Measurements from ENCODE around the gene SETD2. TPM values are rescaled to one million over a fixed set of nuclear protein-coding genes. Genes with fewer than 3 reads are reported as not detected.

Gene SETD2
- total and polyA plus RNA-seq, 2 donors (not counting 1 experiment from before 2014, with no cell fraction given): 22.5 to 35.3 TPM

- H3K9ac ChIP-seq (ENCODE audit: insufficient read depth, low read length): no peak overlapping the region
- TF ChIP-seq CTCF (conservative IDR thresholded peaks at IDR 0.05 in 1 of 2, IDR thresholded peaks at IDR 0.05 in 1 of 2; ENCODE audit: low read depth in 1 of 2, low read length in 2 of 2) (no peak), EZH2 (IDR thresholded peaks at IDR 0.05; ENCODE audit: low read length, missing control alignments) (no peak)
- H3K27me3 ChIP-seq (ENCODE audit: control insufficient read depth, insufficient read depth, low read length): no peaks in the 10 kb centered on the region
- no peak for DNase-seq (ENCODE audit: low read depth in 2 of 2)
- H3K9me3 ChIP-seq (ENCODE audit: control insufficient read depth, insufficient read depth, low read depth, low read length): no peaks in the 10 kb centered on the region
- no peak overlapping the region for H3K4me2 ChIP-seq (ENCODE audit: extremely low read depth, insufficient read depth, low read length)
- no peaks in the 10 kb centered on the region for H3K4me1 ChIP-seq (ENCODE audit: control insufficient read depth, extremely low read depth, insufficient read depth, low read length)
- H3K27ac ChIP-seq (ENCODE audit: insufficient read depth, low read length): no peak overlapping the region
- no peaks in the 10 kb centered on the region for H3K79me2 ChIP-seq (ENCODE audit: control insufficient read depth, insufficient read depth, low read length)
- no peak overlapping the region for H3K4me3 ChIP-seq (replicated peaks in 1 of 4; ENCODE audit: control extremely low read depth in 1 of 4, insufficient read depth in 1 of 4, low read depth in 3 of 4, low read length in 4 of 4)
- H2AFZ ChIP-seq (ENCODE audit: low read length): no peak overlapping the region
- no peaks in the 10 kb centered on the region for H4K20me1 ChIP-seq (ENCODE audit: control insufficient read depth, extremely low read depth, insufficient read depth, low read length)
- H3K36me3 ChIP-seq (ENCODE audit: control insufficient read depth, insufficient read depth, low read length): no peaks in the 10 kb centered on the region
Measured at GRCh38 chr3:46997453-46998091, 166.3 kb downstream of the SETD2 start.

GRCh38 chr3:46996689-46997452 lies 167.0 kb downstream of the SETD2 start:
- Histone ChIP-seq H3K4me2 (ENCODE audit: extremely low read depth, insufficient read depth, low read length) (no peak overlapping the region), H3K9ac (ENCODE audit: insufficient read depth, low read length) (no peak overlapping the region), H3K4me1 (ENCODE audit: control insufficient read depth, extremely low read depth, insufficient read depth, low read length) (no peaks in the 10 kb centered on the region), H3K79me2 (ENCODE audit: control insufficient read depth, insufficient read depth, low read length) (no peaks in the 10 kb centered on the region), H3K27ac (ENCODE audit: insufficient read depth, low read length) (no peak overlapping the region), H3K9me3 (ENCODE audit: control insufficient read depth, insufficient read depth, low read depth, low read length) (no peaks in the 10 kb centered on the region), H2AFZ (ENCODE audit: low read length) (no peak overlapping the region), H3K4me3 (replicated peaks in 1 of 4; ENCODE audit: control extremely low read depth in 1 of 4, insufficient read depth in 1 of 4, low read depth in 3 of 4, low read length in 4 of 4) (no peak overlapping the region), H4K20me1 (ENCODE audit: control insufficient read depth, extremely low read depth, insufficient read depth, low read length) (no peaks in the 10 kb centered on the region), H3K36me3 (ENCODE audit: control insufficient read depth, insufficient read depth, low read length) (no peaks in the 10 kb centered on the region), H3K27me3 (ENCODE audit: control insufficient read depth, insufficient read depth, low read length) (no peaks in the 10 kb centered on the region)
- TF ChIP-seq CTCF (conservative IDR thresholded peaks at IDR 0.05 in 1 of 2, IDR thresholded peaks at IDR 0.05 in 1 of 2; ENCODE audit: low read depth in 1 of 2, low read length in 2 of 2) (no peak), EZH2 (IDR thresholded peaks at IDR 0.05; ENCODE audit: low read length, missing control alignments) (no peak)
- DNase-seq (ENCODE audit: low read depth in 2 of 2): no peak

GRCh38 chr3:46995901-46996562 lies 167.9 kb downstream of the SETD2 start:
- H4K20me1 ChIP-seq (ENCODE audit: control insufficient read depth, extremely low read depth, insufficient read depth, low read length): no peaks in the 10 kb centered on the region
- no peak for DNase-seq (ENCODE audit: low read depth in 2 of 2)
- no peaks in the 10 kb centered on the region for H3K36me3 ChIP-seq (ENCODE audit: control insufficient read depth, insufficient read depth, low read length)
- no peak overlapping the region for H2AFZ ChIP-seq (ENCODE audit: low read length)
- no peaks in the 10 kb centered on the region for H3K79me2 ChIP-seq (ENCODE audit: control insufficient read depth, insufficient read depth, low read length)
- no peak overlapping the region for H3K27ac ChIP-seq (ENCODE audit: insufficient read depth, low read length)
- H3K9ac ChIP-seq (ENCODE audit: insufficient read depth, low read length): no peak overlapping the region
- no peaks in the 10 kb centered on the region for H3K27me3 ChIP-seq (ENCODE audit: control insufficient read depth, insufficient read depth, low read length)
- H3K4me2 ChIP-seq (ENCODE audit: extremely low read depth, insufficient read depth, low read length): no peak overlapping the region
- H3K4me1 ChIP-seq (ENCODE audit: control insufficient read depth, extremely low read depth, insufficient read depth, low read length): no peaks in the 10 kb centered on the region
- no peak overlapping the region for H3K4me3 ChIP-seq (replicated peaks in 1 of 4; ENCODE audit: control extremely low read depth in 1 of 4, insufficient read depth in 1 of 4, low read depth in 3 of 4, low read length in 4 of 4)
- H3K9me3 ChIP-seq (ENCODE audit: control insufficient read depth, insufficient read depth, low read depth, low read length): no peaks in the 10 kb centered on the region
- no peak for TF ChIP-seq CTCF (conservative IDR thresholded peaks at IDR 0.05 in 1 of 2, IDR thresholded peaks at IDR 0.05 in 1 of 2; ENCODE audit: low read depth in 1 of 2, low read length in 2 of 2)
- no peak for TF ChIP-seq EZH2 (IDR thresholded peaks at IDR 0.05; ENCODE audit: low read length, missing control alignments)

Data from fibroblast of lung (primary cell).